Tibial artery (tissue), 4 donors: ENCODE measurements around the gene MAP7D2.

Experiments used
- DNase-seq, 2 donors: peaks; one replicate each; pipeline ENCODE4 v3.0.0-alpha.2; 2019
- H3K27ac ChIP-seq, 2 donors: fragments of 200-600 bp; sonication (generic) in 1 of 2; 1 replicate in 1 of 2; 2 replicates in 1 of 2; pipeline ENCODE4 v1.5.1; 2018 to 2019; ENCODE audit warnings: mild to moderate bottlenecking in 1 of 2
- H3K27me3 ChIP-seq, 2 donors: fragments of 200-600 bp; sonication (generic) in 1 of 2; one replicate each; pipeline versions ENCODE4 v1.5.1 to v1.6.0; 2016 to 2019
- H3K36me3 ChIP-seq, 3 donors: fragments of 200-600 bp; sonication (generic) in 2 of 3; one replicate each; pipeline ENCODE4 v1.5.1; 2016 to 2019; ENCODE audit warnings: mild to moderate bottlenecking in 2 of 3
- H3K4me1 ChIP-seq, 4 donors: fragments of 200-600 bp; sonication (generic) in 2 of 4; 1 replicate in 3 of 4; 2 replicates in 1 of 4; pipeline ENCODE4 v1.5.1; 2016 to 2019
- H3K4me3 ChIP-seq, 2 donors: fragments of 200-600 bp; sonication (generic) in 1 of 2; 1 replicate in 1 of 2; 2 replicates in 1 of 2; pipeline ENCODE4 v1.5.1; 2018 to 2019; ENCODE audit warnings: mild to moderate bottlenecking in 2 of 2
- H3K9me3 ChIP-seq, 3 donors: fragments of 200-600 bp; sonication (generic) in 1 of 3; one replicate each; pipeline ENCODE4 v1.5.1; 2016 to 2019
- CTCF ChIP-seq, 2 experiments: fragments of 200-600 bp in 1 of 2; fragments of 450-650 bp in 1 of 2; IDR thresholded peaks; one replicate each; pipeline ENCODE4 v1.5.1; 2017 to 2019; ENCODE audit warnings: antibody characterized with exemption in 2 of 2, mild to moderate bottlenecking in 1 of 2, moderate library complexity in 1 of 2
- intact Hi-C: fragments of 100-400 bp; cut with DNase I; formaldehyde crosslinking; loops from one replicate; pipeline ENCODE4 v1.15.0; 2023; ENCODE audit warnings: low total_unique reads

MAP7D2 gene

GRCh38 chrX:20063153-20063552, 53.6 kb downstream of the MAP7D2 start:
- Histone ChIP-seq H3K27ac (no peak overlapping the region), H3K4me1 (peaks cover 0 to 11% (median 5%) of the 10 kb centered on the region in 4 donors), H3K9me3 (no peaks in the 10 kb centered on the region), H3K27me3 (no peaks in the 10 kb centered on the region), H3K36me3 (no peaks in the 10 kb centered on the region), H3K4me3 (no peak overlapping the region)
- no peak for DNase-seq
- TF ChIP-seq CTCF (IDR thresholded peaks at IDR 0.05): no peak
- intact Hi-C loops: no loop called here

GRCh38 chrX:20061855-20062254, 54.9 kb downstream of the MAP7D2 start:
- intact Hi-C loops: no loop called here
- Histone ChIP-seq H3K9me3 (no peaks in the 10 kb centered on the region), H3K27me3 (no peaks in the 10 kb centered on the region), H3K4me3 (no peak overlapping the region), H3K4me1 (no peaks in the 10 kb centered on the region), H3K36me3 (no peaks in the 10 kb centered on the region), H3K27ac (no peak overlapping the region)
- no peak for TF ChIP-seq CTCF (IDR thresholded peaks at IDR 0.05)
- no peak for DNase-seq

GRCh38 chrX:20060961-20061748, 55.6 kb downstream of the MAP7D2 start:
- Histone ChIP-seq H3K4me3 (no peak overlapping the region), H3K27ac (no peak overlapping the region), H3K27me3 (no peaks in the 10 kb centered on the region), H3K36me3 (no peaks in the 10 kb centered on the region), H3K9me3 (no peaks in the 10 kb centered on the region), H3K4me1 (no peaks in the 10 kb centered on the region)
- no peak for DNase-seq
- intact Hi-C loops: no loop called here
- TF ChIP-seq CTCF (IDR thresholded peaks at IDR 0.05): no peak

- no peak for TF ChIP-seq CTCF (IDR thresholded peaks at IDR 0.05)
- no peaks in the 10 kb centered on the region for H3K4me1 ChIP-seq
- no peaks in the 10 kb centered on the region for H3K27me3 ChIP-seq
- no peaks in the 10 kb centered on the region for H3K36me3 ChIP-seq
- H3K9me3 ChIP-seq: no peaks in the 10 kb centered on the region
- intact Hi-C loops: no loop called here
- no peak overlapping the region for H3K27ac ChIP-seq
- no peak overlapping the region for H3K4me3 ChIP-seq
- DNase-seq: no peak
Measured at GRCh38 chrX:20059467-20060128, 57.1 kb downstream of the MAP7D2 start.

- TF ChIP-seq CTCF (IDR thresholded peaks at IDR 0.05): no peak
- H3K9me3 ChIP-seq: no peaks in the 10 kb centered on the region
Measured at GRCh38 chrX:20057479-20057878, 59.2 kb downstream of the MAP7D2 start.

More at GRCh38 chrX:20057479-20057878, 59.2 kb downstream of the MAP7D2 start:
- intact Hi-C loops: no loop called here
- no peak for DNase-seq
- no peak overlapping the region for H3K27ac ChIP-seq
- no peaks in the 10 kb centered on the region for H3K27me3 ChIP-seq
- no peak overlapping the region for H3K4me3 ChIP-seq
- no peaks in the 10 kb centered on the region for H3K4me1 ChIP-seq
- no peaks in the 10 kb centered on the region for H3K36me3 ChIP-seq
